Neural cell (in vitro differentiated cells): ENCODE results near the gene AARS2. TPM values are rescaled to one million over a fixed set of nuclear protein-coding genes. Genes with fewer than 3 reads are reported as not detected.

Experiments
- H2AFZ ChIP-seq: fragments of 200-600, 300-800 bp; sonication (generic), shearing (Covaris generic); 2 replicates; pipeline ENCODE4 v1.6.0; 2014; ENCODE audit warnings: low read depth, mild to moderate bottlenecking, antibody characterized with exemption, low read length, moderate library complexity
- H3F3A ChIP-seq: fragments of 200-600 bp; shearing (Covaris generic); 2 replicates; pipeline ENCODE4 v1.6.1; 2016; ENCODE audit warnings: mild to moderate bottlenecking, moderate library complexity, mixed read lengths, antibody characterized with exemption, low read length; ENCODE audit not compliant: insufficient read depth, poor library complexity, severe bottlenecking
- H3K27ac ChIP-seq: fragments of 200-600, 300-800 bp; sonication (generic), shearing (Covaris generic); 2 replicates; pipeline ENCODE4 v1.5.1; 2014; ENCODE audit warnings: mild to moderate bottlenecking, low read length, moderate library complexity
- H3K27me3 ChIP-seq: fragments of 300-800, 200-600 bp; sonication (generic), shearing (Covaris generic); 2 replicates; pipeline ENCODE4 v1.6.0; 2014; ENCODE audit warnings: mild to moderate bottlenecking, low read depth, low read length, moderate library complexity; ENCODE audit not compliant: insufficient read depth
- H3K36me3 ChIP-seq: fragments of 300-800, 200-600 bp; sonication (generic), shearing (Covaris generic); 2 replicates; pipeline ENCODE4 v1.5.1; 2014; ENCODE audit warnings: mild to moderate bottlenecking, antibody characterized with exemption, low read length, moderate library complexity; ENCODE audit not compliant: insufficient read depth
- H3K4me2 ChIP-seq: fragments of 300-800, 200-600 bp; sonication (generic), shearing (Covaris generic); 2 replicates; pipeline ENCODE4 v1.6.0; 2014; ENCODE audit warnings: mild to moderate bottlenecking, low read length
- H3K4me3 ChIP-seq: fragments of 300-800, 200-600 bp; sonication (generic), shearing (Covaris generic); 2 replicates; pipeline ENCODE4 v1.5.1; 2014; ENCODE audit warnings: mild to moderate bottlenecking, low read length, moderate library complexity
- H3K79me2 ChIP-seq: fragments of 200-600 bp; shearing (Covaris generic); replicated peaks from 2 replicates; pipeline ENCODE4 v1.6.0; 2014; ENCODE audit warnings: mild to moderate bottlenecking, low read length, moderate library complexity; ENCODE audit not compliant: insufficient read depth
- H3K9ac ChIP-seq: fragments of 300-800, 200-600 bp; sonication (generic), shearing (Covaris generic); 2 replicates; pipeline ENCODE4 v1.6.1; 2016; ENCODE audit warnings: mild to moderate bottlenecking, low read length, mixed read lengths
- H3K9me2 ChIP-seq: fragments of 200-600 bp; shearing (Covaris generic); 2 replicates; pipeline ENCODE4 v1.6.1; 2016; ENCODE audit warnings: mild to moderate bottlenecking, low read length, mixed read lengths; ENCODE audit not compliant: insufficient read depth
- H3K9me3 ChIP-seq: fragments of 200-600, 300-800 bp; sonication (generic), shearing (Covaris generic); 2 replicates; pipeline ENCODE4 v1.6.1; 2016; ENCODE audit warnings: mild to moderate bottlenecking, mixed run types, low read length, moderate library complexity, mixed read lengths
- H4K20me1 ChIP-seq: fragments of 200-600 bp; shearing (Covaris generic); 2 replicates; pipeline ENCODE4 v1.6.1; 2016; ENCODE audit warnings: mild to moderate bottlenecking, mixed run types; ENCODE audit not compliant: insufficient read depth
- CTCF ChIP-seq: fragments of 450-650 bp; IDR thresholded peaks from 2 replicates; pipeline ENCODE4 v1.5.1; 2014; ENCODE audit warnings: antibody characterized with exemption, mild to moderate bottlenecking, moderate library complexity; ENCODE audit not compliant: poor library complexity, severe bottlenecking
- EP300 ChIP-seq: fragments of 450-650 bp; conservative IDR thresholded peaks from 2 replicates; pipeline ENCODE4 v1.6.1; 2014; ENCODE audit warnings: antibody characterized with exemption, mild to moderate bottlenecking, moderate library complexity; ENCODE audit not compliant: poor library complexity, severe bottlenecking
- EZH2 ChIP-seq: fragments of 200-600, 300-800 bp; shearing (Covaris generic), sonication (generic); IDR thresholded peaks from 2 replicates; pipeline ENCODE4 v1.6.1; 2014; ENCODE audit warnings: antibody characterized with exemption, low read length, borderline replicate concordance, mild to moderate bottlenecking; ENCODE audit not compliant: insufficient read depth, poor library complexity, severe bottlenecking
- MXI1 ChIP-seq: fragments of 450-650 bp; conservative IDR thresholded peaks from 2 replicates; pipeline ENCODE4 v1.6.1; 2014; ENCODE audit warnings: antibody characterized with exemption, mild to moderate bottlenecking; ENCODE audit not compliant: poor library complexity, severe bottlenecking
- POLR2AphosphoS5 ChIP-seq: IDR thresholded peaks from 2 replicates; pipeline ENCODE4 v1.6.1; 2012
- RAD21 ChIP-seq: fragments of 450-650 bp; conservative IDR thresholded peaks from 2 replicates; pipeline ENCODE4 v1.6.1; 2014; ENCODE audit warnings: antibody characterized with exemption, mild to moderate bottlenecking, moderate library complexity
- REST ChIP-seq: IDR thresholded peaks from 2 replicates; pipeline ENCODE4 v1.6.1; 2012; ENCODE audit warnings: borderline replicate concordance
- SMC3 ChIP-seq: fragments of 450-650 bp; conservative IDR thresholded peaks from 2 replicates; pipeline ENCODE4 v1.6.1; 2014; ENCODE audit warnings: antibody characterized with exemption, mild to moderate bottlenecking, moderate library complexity; ENCODE audit not compliant: poor library complexity
- TAF1 ChIP-seq: IDR thresholded peaks from 2 replicates; pipeline ENCODE4 v1.6.1; 2012; ENCODE audit warnings: low read depth
- polyA plus RNA-seq: library from polyadenylated mRNA; depleted of rRNA; stranded (reverse); fragments of >200 nt; gene quantifications from 2 replicates; pipeline ENCODE4 v1.2.3, GENCODE V29; 2014

Gene AARS2
- polyA plus RNA-seq, 1 donor from 2014 or later: 12.6 TPM

- no peaks in the 10 kb centered on the region for H3K9me3 ChIP-seq
- no peaks in the 10 kb centered on the region for H3K36me3 ChIP-seq
- TF ChIP-seq EZH2: no peak
- TF ChIP-seq CTCF: no peak
- no peak for TF ChIP-seq MXI1
- TF ChIP-seq REST: no peak
- no peak for TF ChIP-seq POLR2AphosphoS5
- no peak for TF ChIP-seq RAD21
- no peak for TF ChIP-seq SMC3
- no peak for TF ChIP-seq TAF1
- TF ChIP-seq EP300: no peak
- no peaks in the 10 kb centered on the region for H3K27me3 ChIP-seq
- no peaks in the 10 kb centered on the region for H3K9me2 ChIP-seq
- no peak overlapping the region for H3K4me2 ChIP-seq
- H2AFZ ChIP-seq: no peak overlapping the region
- H3K4me3 ChIP-seq: no peak overlapping the region
- H3K27ac ChIP-seq: no peak overlapping the region
- no peaks in the 10 kb centered on the region for H3F3A ChIP-seq
- H3K79me2 ChIP-seq: no peaks in the 10 kb centered on the region
- H4K20me1 ChIP-seq: no peaks in the 10 kb centered on the region
- no peak overlapping the region for H3K9ac ChIP-seq
Measured at GRCh38 chr6:44278774-44279697, 34.1 kb downstream of the AARS2 start.

- Histone ChIP-seq H3K9me2 (no peaks in the 10 kb centered on the region), H3K4me3 (no peak overlapping the region)
Measured at GRCh38 chr6:44278315-44278714, 34.8 kb downstream of the AARS2 start.

More at GRCh38 chr6:44278315-44278714, 34.8 kb downstream of the AARS2 start:
- no peaks in the 10 kb centered on the region for H3K79me2 ChIP-seq
- peaks cover 1% of the 10 kb centered on the region for H3K36me3 ChIP-seq
- no peaks in the 10 kb centered on the region for H3K9me3 ChIP-seq
- TF ChIP-seq EZH2 (no peak), REST (no peak), MXI1 (no peak), POLR2AphosphoS5 (no peak), EP300 (no peak), CTCF (no peak), RAD21 (no peak), TAF1 (no peak), SMC3 (no peak)
- no peak overlapping the region for H2AFZ ChIP-seq
- no peak overlapping the region for H3K9ac ChIP-seq
- H4K20me1 ChIP-seq: no peaks in the 10 kb centered on the region
- no peak overlapping the region for H3K27ac ChIP-seq
- H3F3A ChIP-seq: no peaks in the 10 kb centered on the region
- no peaks in the 10 kb centered on the region for H3K27me3 ChIP-seq
- no peak overlapping the region for H3K4me2 ChIP-seq
